ES-I3 (cell line): ENCODE measurements around the gene KLC4.
"Not testable (repeated sequence)": the region's sequence is repeated elsewhere in the genome, so short reads cannot be mapped to it uniquely, and the experiment has no call there.

Source experiments
- H3K36me3 ChIP-seq: 2 replicates; pipeline ENCODE4 v1.6.1; 2013; ENCODE audit warnings: mild to moderate bottlenecking, low read length, control low read depth, moderate library complexity; ENCODE audit not compliant: insufficient read depth
- H3K4me1 ChIP-seq: 2 replicates; pipeline ENCODE4 v1.6.1; 2013; ENCODE audit warnings: mild to moderate bottlenecking, control low read depth, low read length; ENCODE audit not compliant: insufficient read depth
- H3K9ac ChIP-seq: 2 replicates; pipeline ENCODE4 v1.6.1; 2013; ENCODE audit warnings: low read depth, mild to moderate bottlenecking, low read length, moderate library complexity
- H3K9me3 ChIP-seq: 2 replicates; pipeline ENCODE4 v1.6.1; 2013; ENCODE audit warnings: mild to moderate bottlenecking, low read length, moderate library complexity; ENCODE audit not compliant: control insufficient read depth, insufficient read depth

The KLC4 gene

DNA sequence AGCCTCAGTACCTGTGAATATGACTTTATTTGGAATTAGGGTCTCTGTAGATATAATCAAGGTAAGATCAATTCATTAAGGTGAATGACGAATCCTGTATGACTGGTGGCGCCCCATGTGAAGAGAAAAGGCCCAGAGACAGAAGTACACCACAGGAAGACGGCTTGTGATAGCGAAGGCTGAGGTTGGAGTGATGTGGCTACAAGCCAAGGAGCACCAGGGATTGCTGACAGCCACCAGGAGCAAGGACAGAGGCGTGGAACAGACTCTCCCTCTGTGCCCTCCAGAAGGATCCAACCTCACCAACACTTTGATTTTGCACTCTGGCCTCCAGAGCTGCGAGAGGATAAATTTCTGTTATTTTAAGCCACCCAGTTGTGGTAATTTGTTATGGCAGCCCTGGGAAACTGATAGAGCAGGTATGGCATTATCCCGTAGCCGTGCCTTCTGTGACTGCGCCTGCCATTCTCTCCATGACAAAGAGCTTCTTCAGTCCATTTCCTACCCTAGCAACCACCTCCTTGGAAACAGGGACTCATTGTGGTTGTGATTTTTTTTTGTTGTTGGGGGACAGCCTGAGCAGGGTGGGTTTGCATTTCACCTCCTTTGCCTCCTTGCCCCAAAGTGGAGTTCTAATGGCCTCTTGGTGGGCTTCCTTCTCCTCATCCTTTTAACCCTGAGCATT lies 46.2 kb downstream of the KLC4 start:
- H3K9me3 ChIP-seq: no peaks in the 10 kb centered on the region
- H3K4me1 ChIP-seq: peaks cover 10% of the 10 kb centered on the region
- no peak overlapping the region for H3K9ac ChIP-seq
- H3K36me3 ChIP-seq: no peaks in the 10 kb centered on the region

DNA sequence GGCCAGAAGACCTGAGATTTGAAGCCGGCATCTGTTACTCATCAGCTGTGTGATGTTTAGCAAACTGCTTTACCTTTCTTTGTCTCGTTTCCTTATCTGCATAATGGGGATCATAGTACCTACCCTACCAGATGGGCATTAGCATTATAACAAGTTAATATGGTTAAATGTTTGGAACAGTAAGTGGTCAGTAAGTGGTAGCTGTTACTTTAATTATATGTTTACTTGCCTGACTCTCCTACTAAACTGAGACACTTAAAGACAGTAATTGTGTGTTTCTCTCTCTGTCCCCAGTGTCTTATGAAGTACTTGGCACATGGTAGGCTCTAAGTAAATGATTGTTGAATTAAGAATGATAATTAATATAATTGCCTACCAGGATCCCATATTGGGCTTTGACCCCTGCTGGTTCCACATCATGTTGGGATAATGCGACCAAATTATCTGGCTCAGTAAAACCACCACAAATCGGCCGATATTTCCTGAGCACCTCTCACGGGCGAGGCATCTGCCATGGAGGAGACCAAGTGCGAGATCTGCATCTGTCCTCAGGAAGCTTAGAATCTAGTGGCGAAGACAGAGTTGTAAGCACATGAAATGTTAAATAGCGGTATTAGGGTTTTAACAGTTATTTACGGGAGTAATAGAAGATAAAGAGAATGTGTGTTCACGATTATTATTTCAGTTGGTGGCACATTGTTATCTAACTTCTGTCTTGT lies 48.1 kb downstream of the KLC4 start:
- Histone ChIP-seq H3K9me3 (no peaks in the 10 kb centered on the region), H3K36me3 (no peaks in the 10 kb centered on the region), H3K4me1 (peaks cover 10% of the 10 kb centered on the region), H3K9ac (no peak overlapping the region)

DNA sequence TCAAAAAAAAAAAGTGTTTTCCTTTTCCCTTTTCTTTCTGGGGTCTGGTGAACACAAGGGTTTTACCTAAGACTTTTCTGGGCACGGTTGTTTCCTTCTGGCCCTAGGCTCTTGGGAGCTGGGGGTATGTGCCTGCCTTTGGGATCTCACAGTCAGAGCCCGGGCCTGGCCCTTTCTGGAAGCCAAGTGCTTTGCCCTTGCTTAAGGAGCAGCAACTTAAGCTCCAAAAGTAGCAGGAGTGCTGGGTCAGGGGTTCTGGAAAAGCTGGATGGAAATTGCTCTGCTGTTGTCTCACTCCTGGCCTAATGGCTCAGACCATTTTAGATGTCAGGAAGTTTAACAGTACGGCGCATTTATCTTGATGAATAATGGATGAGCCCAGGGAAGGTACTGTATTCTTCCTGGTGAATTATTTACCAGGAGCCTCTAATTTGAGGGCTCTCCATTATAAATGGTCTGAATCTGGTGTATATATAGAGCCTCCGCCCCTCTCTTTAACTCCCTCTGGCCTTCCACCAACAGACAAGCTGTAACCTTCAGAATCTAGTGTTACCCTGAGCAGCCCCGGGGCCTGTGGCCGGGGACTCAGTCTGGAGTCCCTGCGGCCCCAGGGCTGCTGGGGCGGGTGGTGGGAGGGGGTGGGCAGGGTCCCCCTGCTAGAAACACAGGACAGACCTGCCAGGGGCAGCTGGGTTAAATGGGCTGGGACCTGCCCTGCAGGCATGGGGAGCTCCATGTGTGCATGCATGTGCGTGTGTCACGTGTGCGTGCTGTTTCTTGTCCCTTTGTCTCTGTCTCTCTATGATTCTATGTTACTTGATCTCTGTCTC lies 54.2 kb downstream of the KLC4 start:
- H3K36me3 ChIP-seq: no peaks in the 10 kb centered on the region
- H3K9ac ChIP-seq: no peak overlapping the region
- no peaks in the 10 kb centered on the region for H3K9me3 ChIP-seq
- H3K4me1 ChIP-seq: peaks cover 10% of the 10 kb centered on the region

DNA sequence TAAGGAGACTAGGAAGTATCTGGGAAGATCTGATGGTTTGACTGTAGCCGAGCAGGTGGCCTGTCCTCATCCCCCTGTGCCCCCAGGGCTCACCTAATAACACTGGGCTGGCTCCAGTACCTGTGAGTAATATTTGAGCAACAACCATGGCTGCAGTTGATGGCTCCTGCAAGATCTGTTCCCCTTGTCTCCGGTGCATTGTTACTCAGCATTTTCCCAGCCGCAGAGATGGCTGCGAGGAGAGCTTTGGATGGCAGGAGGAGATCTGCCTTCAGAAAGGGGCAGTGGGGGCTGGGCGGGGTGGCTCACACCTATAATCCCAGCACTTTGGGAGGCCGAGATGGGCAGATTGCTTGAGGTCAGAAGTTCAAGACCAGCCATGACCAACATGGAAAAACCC lies 55.9 kb downstream of the KLC4 start:
- Histone ChIP-seq H3K36me3 (no peaks in the 10 kb centered on the region), H3K9me3 (no peaks in the 10 kb centered on the region), H3K9ac (no peak overlapping the region), H3K4me1 (peaks cover 12% of the 10 kb centered on the region)

DNA sequence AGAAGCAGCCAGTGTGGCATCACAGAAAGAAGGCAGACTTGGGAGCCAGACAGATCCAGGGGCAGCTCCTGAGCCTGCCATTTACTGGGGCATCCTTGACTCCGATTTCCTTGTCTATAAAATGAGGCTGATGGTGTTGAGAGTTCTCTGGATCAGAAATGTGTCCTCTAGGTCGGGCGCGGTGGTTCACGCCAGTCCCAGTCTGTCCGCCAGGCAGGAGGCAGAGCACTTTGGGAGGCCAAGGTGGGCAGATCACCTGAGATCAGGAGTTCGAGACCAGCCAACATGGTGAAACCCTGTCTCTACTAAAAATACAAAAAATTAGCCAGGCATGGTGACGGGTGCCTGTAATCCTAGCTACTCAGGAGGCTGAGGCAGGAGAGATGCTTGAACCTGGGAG lies 58.0 kb downstream of the KLC4 start:
- H3K4me1 ChIP-seq: peaks cover 25% of the 10 kb centered on the region
- not testable (repeated sequence) for H3K9ac ChIP-seq, H3K36me3 ChIP-seq, H3K9me3 ChIP-seq

DNA sequence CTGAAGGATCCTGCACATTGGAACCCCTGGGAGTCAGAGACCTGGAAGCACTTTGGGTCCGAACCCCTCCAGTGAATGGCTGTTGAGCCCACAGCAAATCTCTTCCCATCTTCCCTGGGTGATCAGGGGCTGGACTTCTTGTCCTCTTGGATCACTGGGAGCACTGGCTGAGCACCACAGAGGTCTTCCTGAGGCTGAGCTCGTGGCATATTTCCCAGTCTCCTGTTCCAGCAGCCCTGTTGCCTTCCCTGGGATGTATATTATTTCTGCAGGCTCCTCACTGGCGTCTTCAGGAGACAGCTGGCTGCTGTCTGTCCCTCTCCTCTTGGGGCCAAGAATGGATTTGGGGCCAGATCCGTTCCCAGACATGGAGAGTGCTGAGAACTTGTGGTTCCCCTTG lies 60.1 kb downstream of the KLC4 start:
- Histone ChIP-seq H3K9me3 (no peaks in the 10 kb centered on the region), H3K36me3 (no peaks in the 10 kb centered on the region), H3K9ac (no peak overlapping the region), H3K4me1 (peaks cover 27% of the 10 kb centered on the region)

DNA sequence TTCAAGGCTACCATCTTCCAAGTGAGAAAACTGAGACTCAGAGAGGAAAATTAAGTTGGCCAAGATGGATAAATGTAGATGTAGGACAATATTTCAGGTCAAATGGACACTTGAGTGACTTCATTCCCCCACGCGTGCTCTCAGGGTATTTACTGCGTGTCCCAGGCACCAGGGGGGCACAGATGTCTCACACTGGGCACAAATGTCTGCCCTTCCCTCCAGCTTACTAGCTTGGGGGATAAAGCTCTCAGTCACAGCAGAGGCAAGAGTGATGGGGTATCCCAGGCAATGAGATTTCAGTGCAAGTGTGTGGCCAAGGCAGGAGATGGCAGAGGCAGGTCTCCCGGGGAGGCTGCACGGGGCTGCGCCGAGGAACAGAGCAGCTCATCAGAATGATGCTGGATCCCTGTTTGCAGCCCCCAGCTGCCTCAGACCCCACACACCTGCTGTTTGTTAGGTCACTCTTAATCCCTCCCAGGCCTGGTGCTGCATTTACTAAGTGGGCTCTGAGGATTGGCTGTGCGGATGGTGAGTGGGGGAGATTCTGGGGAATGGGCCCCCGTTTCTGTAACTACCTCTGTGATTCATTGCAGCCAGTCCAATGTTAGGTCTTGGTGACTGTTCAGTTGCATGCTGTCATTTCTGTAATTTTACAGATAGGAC lies 60.8 kb downstream of the KLC4 start:
- no peaks in the 10 kb centered on the region for H3K36me3 ChIP-seq
- H3K9ac ChIP-seq: no peak overlapping the region
- H3K9me3 ChIP-seq: no peaks in the 10 kb centered on the region
- peaks cover 25% of the 10 kb centered on the region; the same call in 1 of the 2 replicates for H3K4me1 ChIP-seq

DNA sequence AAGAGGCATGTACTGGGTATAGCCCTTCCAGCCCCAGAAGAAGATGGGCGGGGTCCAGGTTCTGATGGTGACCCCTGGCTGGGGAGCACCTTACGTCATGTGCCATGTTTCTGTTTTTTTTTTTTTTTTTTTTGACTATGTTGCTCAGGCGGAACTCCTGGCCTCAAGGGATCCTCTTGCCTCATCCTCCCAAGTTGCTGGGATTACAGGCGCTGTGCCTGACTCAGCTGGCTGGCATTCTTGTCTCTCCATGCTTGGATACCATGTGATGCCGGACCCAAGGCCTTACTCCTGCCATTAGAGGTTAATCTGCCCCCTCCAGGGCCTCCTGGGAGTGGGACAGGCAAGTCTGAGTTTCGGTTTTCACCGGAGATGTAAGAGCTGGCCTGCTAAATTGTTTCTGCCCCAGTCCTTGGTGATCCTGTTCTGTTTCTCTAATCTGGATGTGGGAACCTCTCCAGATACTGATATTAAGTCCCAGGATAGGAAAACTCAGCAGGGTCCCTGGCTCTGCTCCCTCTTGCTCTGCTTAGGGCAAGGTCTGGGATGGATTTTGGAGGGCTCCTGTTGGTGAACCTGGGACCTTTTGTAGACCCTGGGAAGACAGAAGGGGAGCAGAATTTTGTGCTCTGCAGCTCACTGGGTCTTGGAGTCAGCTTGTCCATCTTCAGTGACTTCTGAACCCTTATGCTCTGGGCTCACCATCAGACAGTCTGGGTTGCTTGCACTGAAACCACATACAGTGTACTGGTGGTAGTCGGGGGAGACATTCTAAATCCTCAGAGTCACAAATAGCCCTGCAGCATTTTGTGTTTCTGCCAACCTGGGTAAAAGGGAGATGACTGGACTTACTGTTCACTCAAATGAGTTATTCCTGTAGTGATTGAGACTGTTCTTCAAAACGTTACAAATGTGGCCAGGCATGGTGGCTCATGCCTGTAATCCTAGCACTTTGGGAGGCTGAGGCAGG lies 61.8 kb downstream of the KLC4 start:
- no peak overlapping the region for H3K9ac ChIP-seq
- H3K4me1 ChIP-seq: peaks cover 25% of the 10 kb centered on the region; the same call in 1 of the 2 replicates
- no peaks in the 10 kb centered on the region for H3K36me3 ChIP-seq
- no peaks in the 10 kb centered on the region for H3K9me3 ChIP-seq

DNA sequence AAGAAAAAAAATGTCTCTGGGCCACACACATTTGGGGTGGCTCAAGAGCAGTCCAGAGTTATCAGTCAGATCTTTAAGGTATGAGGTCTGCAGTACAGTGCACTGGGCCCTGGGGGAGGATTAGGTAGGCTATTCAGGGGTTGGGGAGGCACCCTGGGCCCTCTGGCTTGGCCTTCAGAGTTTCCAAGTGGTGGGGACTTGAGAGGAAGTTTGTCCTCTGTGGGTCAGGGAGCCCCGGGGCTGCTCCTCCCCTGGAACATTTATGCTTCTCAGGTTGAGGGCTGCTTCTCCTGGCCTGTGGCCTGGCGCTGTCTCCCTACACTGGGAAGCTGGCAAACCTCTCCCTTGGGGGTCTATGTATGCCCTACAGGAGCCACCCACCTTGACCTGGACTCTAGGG lies 62.7 kb downstream of the KLC4 start:
- peaks cover 25% of the 10 kb centered on the region; the same call in 1 of the 2 replicates for H3K4me1 ChIP-seq
- no peaks in the 10 kb centered on the region for H3K9me3 ChIP-seq
- H3K9ac ChIP-seq: no peak overlapping the region
- H3K36me3 ChIP-seq: no peaks in the 10 kb centered on the region

DNA sequence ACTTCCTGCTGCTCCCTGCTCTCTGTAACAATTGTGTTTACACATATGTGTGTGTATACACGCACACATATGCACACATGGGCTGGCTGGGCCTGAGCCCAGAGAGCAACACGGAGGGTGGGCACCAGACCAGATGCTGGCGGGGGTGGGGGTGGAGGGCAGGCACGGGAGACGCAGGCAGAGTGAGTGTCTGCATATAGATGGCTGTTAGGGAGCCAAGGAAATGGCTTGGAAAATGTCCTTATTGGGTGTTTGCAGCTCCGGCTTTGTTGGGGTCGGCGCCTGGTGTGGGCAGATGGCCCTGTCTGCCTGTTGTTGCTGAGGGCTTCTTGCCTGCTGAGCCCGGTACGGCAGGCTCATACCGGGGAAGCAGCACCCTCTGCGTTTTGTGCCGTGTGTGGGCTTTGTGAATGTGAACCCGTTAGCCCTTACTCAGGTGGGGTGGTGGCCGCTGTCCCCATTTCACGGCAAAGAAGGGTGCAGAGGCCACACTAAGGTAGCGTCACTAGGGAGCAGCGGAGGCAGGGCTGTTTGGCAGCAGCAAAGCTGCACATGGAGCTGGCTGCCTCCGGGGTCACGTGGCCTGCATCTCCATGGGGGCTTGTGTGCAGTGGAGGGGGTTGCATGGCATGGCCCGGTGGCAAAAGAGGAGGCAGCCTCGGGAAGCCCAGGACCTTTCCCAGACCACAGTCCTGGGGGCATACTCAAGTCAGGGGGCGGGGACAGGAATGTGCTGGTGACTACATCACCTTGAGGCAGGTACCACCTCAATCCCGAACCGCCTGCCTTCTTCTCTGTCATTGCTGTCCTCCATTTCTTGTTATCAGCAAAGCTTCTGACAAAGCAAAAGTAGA lies 64.3 kb downstream of the KLC4 start:
- no peak overlapping the region for H3K9ac ChIP-seq
- H3K9me3 ChIP-seq: no peaks in the 10 kb centered on the region
- peaks cover 25% of the 10 kb centered on the region; the same call in 1 of the 2 replicates for H3K4me1 ChIP-seq
- H3K36me3 ChIP-seq: no peaks in the 10 kb centered on the region

DNA sequence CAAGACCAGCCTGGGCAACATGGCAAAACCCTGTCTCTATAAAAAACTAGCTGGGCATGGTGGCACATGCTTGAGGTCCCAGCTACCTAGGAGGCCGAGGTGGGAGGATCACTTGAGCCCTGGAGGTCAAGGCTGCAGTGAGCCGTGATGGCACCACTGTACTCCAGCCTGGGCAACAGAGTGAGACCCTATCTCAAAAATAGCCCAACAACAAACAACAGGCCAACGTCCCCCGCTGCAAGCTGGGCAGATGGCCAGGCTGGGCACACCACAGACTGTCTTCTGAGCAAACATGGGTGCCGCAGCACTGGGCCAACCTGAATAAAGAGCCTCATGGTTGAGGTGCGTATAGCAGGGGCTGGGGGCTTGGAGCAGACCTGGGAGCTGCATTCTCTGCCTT lies 65.0 kb downstream of the KLC4 start:
- Histone ChIP-seq H3K9me3 (no peaks in the 10 kb centered on the region), H3K36me3 (no peaks in the 10 kb centered on the region), H3K4me1 (peaks cover 25% of the 10 kb centered on the region; the same call in 1 of the 2 replicates), H3K9ac (no peak overlapping the region)
